Smooth muscle cell (in vitro differentiated cells): ENCODE results near the gene DNAH8. TPM values are rescaled to one million over a fixed set of nuclear protein-coding genes. Genes with fewer than 3 reads are reported as not detected.

Experiments
- DNase-seq: peaks from one replicate; lab custom pipeline; 2025; ENCODE audit not compliant: unreplicated experiment; lab: John Stamatoyannopoulos, UW
- H2AFZ ChIP-seq: fragments of 200-600 bp; sonication (generic); 2 replicates; pipeline ENCODE4 v1.6.0; 2016; ENCODE audit warnings: antibody characterized with exemption, low read depth, mild to moderate bottlenecking
- H3F3A ChIP-seq: fragments of 200-600 bp; sonication (generic); 2 replicates; pipeline ENCODE4 v1.6.0; 2017; ENCODE audit warnings: antibody characterized with exemption, low read depth
- H3K27ac ChIP-seq: fragments of 200-600 bp; sonication (generic); 2 replicates; pipeline ENCODE4 v1.5.1; 2016; ENCODE audit warnings: low read depth, mild to moderate bottlenecking
- H3K27me3 ChIP-seq: fragments of 200-600 bp; sonication (generic); 2 replicates; pipeline ENCODE4 v1.6.1; 2016; ENCODE audit warnings: low read depth, mild to moderate bottlenecking
- H3K36me3 ChIP-seq: fragments of 200-600 bp; sonication (generic); 2 replicates; pipeline ENCODE4 v1.5.1; 2016; ENCODE audit warnings: low read depth
- H3K4me1 ChIP-seq: fragments of 200-600 bp; sonication (generic); 2 replicates; pipeline ENCODE4 v1.5.1; 2016; ENCODE audit warnings: low read depth
- H3K4me2 ChIP-seq: fragments of 200-600 bp; sonication (generic); 2 replicates; pipeline ENCODE4 v1.6.0; 2016; ENCODE audit warnings: mild to moderate bottlenecking
- H3K4me3 ChIP-seq: fragments of 200-600 bp; sonication (generic); 2 replicates; pipeline ENCODE4 v1.5.1; 2016; ENCODE audit warnings: mild to moderate bottlenecking
- H3K79me2 ChIP-seq: fragments of 200-600 bp; sonication (generic); 2 replicates; pipeline ENCODE4 v1.6.0; 2016; ENCODE audit warnings: low read depth, mild to moderate bottlenecking
- H3K9ac ChIP-seq: fragments of 200-600 bp; sonication (generic); 2 replicates; pipeline ENCODE4 v1.6.0; 2016; ENCODE audit warnings: low read depth
- H3K9me3 ChIP-seq: fragments of 200-600 bp; sonication (generic); replicated peaks from 2 replicates; pipeline ENCODE4 v1.5.1; 2016; ENCODE audit warnings: low read depth
- H4K20me1 ChIP-seq: fragments of 200-600 bp; sonication (generic); 2 replicates; pipeline ENCODE4 v1.6.0; 2016; ENCODE audit warnings: low read depth
- WGBS: methylation state at CpG from one replicate; pipeline ENCODE4 v1.1.7; 2016; ENCODE audit warnings: low lambda C conversion rate; 5-methylcytosine and 5-hydroxymethylcytosine counted together
- polyA plus RNA-seq: library from polyadenylated mRNA; unstranded; fragments of >200 nt; fragmentation: Nextera tagmentation; extraction: Ambion mirVana; gene quantifications from 2 replicates; pipeline ENCODE4 v1.2.1, GENCODE V29; 2016
- total RNA-seq: library from RNA; depleted of rRNA; stranded (reverse); fragments of >200 nt; gene quantifications from 2 replicates; pipeline ENCODE4 v1.2.3, GENCODE V29; 2014
- TF ChIP-seq, protein P1 (sequence below): fragments of 200-600 bp; sonication (generic); IDR thresholded peaks from 2 replicates; pipeline ENCODE4 v1.5.1; 2017; ENCODE audit warnings: borderline replicate concordance, mild to moderate bottlenecking, antibody characterized with exemption; ENCODE audit not compliant: insufficient read depth, poor library complexity, severe bottlenecking

DNAH8 gene
- total and polyA plus RNA-seq, 2 experiments from 2014 or later = not detected

GRCh38 chr6:38813041-38813823, 98.1 kb downstream of the DNAH8 start:
- 55% methylated on average over 5 of the region's 5 CpGs for WGBS
- H3F3A ChIP-seq = no peaks in the 10 kb centered on the region
- H3K9ac ChIP-seq = no peak overlapping the region
- no peaks in the 10 kb centered on the region for H3K79me2 ChIP-seq
- H3K9me3 ChIP-seq = no peaks in the 10 kb centered on the region
- no peaks in the 10 kb centered on the region for H4K20me1 ChIP-seq
- TF ChIP-seq, protein P1, sequence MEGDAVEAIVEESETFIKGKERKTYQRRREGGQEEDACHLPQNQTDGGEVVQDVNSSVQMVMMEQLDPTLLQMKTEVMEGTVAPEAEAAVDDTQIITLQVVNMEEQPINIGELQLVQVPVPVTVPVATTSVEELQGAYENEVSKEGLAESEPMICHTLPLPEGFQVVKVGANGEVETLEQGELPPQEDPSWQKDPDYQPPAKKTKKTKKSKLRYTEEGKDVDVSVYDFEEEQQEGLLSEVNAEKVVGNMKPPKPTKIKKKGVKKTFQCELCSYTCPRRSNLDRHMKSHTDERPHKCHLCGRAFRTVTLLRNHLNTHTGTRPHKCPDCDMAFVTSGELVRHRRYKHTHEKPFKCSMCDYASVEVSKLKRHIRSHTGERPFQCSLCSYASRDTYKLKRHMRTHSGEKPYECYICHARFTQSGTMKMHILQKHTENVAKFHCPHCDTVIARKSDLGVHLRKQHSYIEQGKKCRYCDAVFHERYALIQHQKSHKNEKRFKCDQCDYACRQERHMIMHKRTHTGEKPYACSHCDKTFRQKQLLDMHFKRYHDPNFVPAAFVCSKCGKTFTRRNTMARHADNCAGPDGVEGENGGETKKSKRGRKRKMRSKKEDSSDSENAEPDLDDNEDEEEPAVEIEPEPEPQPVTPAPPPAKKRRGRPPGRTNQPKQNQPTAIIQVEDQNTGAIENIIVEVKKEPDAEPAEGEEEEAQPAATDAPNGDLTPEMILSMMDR = no peak
- no peaks in the 10 kb centered on the region for H3K4me1 ChIP-seq
- peak overlapping the region; percentile 41 for H2AFZ ChIP-seq
- H3K4me3 ChIP-seq = no peak overlapping the region
- DNase-seq = no peak
- no peaks in the 10 kb centered on the region for H3K36me3 ChIP-seq
- no peak overlapping the region for H3K27ac ChIP-seq
- peaks cover 8% of the 10 kb centered on the region for H3K27me3 ChIP-seq
- H3K4me2 ChIP-seq = peak overlapping the region; percentile 47

DNA sequence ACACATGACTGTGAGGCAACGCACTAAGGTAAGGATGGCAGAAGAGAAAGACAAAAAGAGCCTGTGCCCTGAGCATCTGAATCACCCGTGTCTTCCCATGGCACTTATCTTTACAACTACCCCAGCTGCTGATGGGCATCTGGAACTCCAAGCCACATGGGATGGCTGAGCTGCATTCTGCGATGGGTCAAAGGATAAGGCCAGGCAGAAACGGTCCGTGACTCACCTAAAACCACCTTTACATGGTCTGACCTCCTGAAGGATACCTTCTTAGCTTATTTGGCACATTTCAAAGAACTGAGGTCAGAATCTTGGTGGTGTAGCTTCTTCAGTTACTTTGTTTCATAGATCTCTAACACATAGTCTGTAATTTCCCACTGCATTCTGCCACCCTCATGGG, 99.7 kb downstream of the DNAH8 start:
- Histone ChIP-seq H4K20me1 (no peaks in the 10 kb centered on the region), H3K79me2 (no peaks in the 10 kb centered on the region), H3K36me3 (no peaks in the 10 kb centered on the region), H3F3A (peaks cover 3% of the 10 kb centered on the region), H3K27ac (no peak overlapping the region), H3K27me3 (peaks cover 8% of the 10 kb centered on the region), H3K9me3 (no peaks in the 10 kb centered on the region), H2AFZ (no peak overlapping the region), H3K4me3 (no peak overlapping the region), H3K4me1 (no peaks in the 10 kb centered on the region), H3K9ac (no peak overlapping the region), H3K4me2 (no peak overlapping the region)
- WGBS = 82% methylated on average over 5 of the region's 5 CpGs
- TF ChIP-seq, protein P1 = no peak
- DNase-seq = no peak

GRCh38 chr6:38815250-38815649, 100.1 kb downstream of the DNAH8 start:
- H3K4me1 ChIP-seq = no peaks in the 10 kb centered on the region
- no peak overlapping the region for H2AFZ ChIP-seq
- H3K9ac ChIP-seq = no peak overlapping the region
- TF ChIP-seq, protein P1 = no peak
- H3K27ac ChIP-seq = no peak overlapping the region
- no peak for DNase-seq
- H3K36me3 ChIP-seq = no peaks in the 10 kb centered on the region
- H3K4me2 ChIP-seq = no peak overlapping the region
- H4K20me1 ChIP-seq = no peaks in the 10 kb centered on the region
- peaks cover 3% of the 10 kb centered on the region for H3F3A ChIP-seq
- WGBS = 92% methylated on average over 8 of the region's 8 CpGs
- H3K4me3 ChIP-seq = no peak overlapping the region
- no peaks in the 10 kb centered on the region for H3K79me2 ChIP-seq
- no peaks in the 10 kb centered on the region for H3K9me3 ChIP-seq
- peaks cover 8% of the 10 kb centered on the region for H3K27me3 ChIP-seq

- H3K9me3 ChIP-seq = no peaks in the 10 kb centered on the region
- no peaks in the 10 kb centered on the region for H3K79me2 ChIP-seq
- H3K27me3 ChIP-seq = no peaks in the 10 kb centered on the region
- no peaks in the 10 kb centered on the region for H4K20me1 ChIP-seq
- H3K27ac ChIP-seq = no peak overlapping the region
- peaks cover 3% of the 10 kb centered on the region for H3F3A ChIP-seq
- H3K36me3 ChIP-seq = no peaks in the 10 kb centered on the region
- H3K4me1 ChIP-seq = no peaks in the 10 kb centered on the region
- no peak overlapping the region for H3K4me3 ChIP-seq
- TF ChIP-seq, protein P1 = no peak
- H3K4me2 ChIP-seq = no peak overlapping the region
- WGBS = 39% methylated on average over 3 of the region's 3 CpGs
- no peak overlapping the region for H3K9ac ChIP-seq
- no peak overlapping the region for H2AFZ ChIP-seq
- no peak for DNase-seq
Observed at GRCh38 chr6:38818691-38819090, 103.6 kb downstream of the DNAH8 start.
